Smooth muscle cell (in vitro differentiated cells): ENCODE measurements around the gene FGGY. TPM values are rescaled to one million over a fixed set of nuclear protein-coding genes. Genes with fewer than 3 reads are reported as not detected.

Experiments
- DNase-seq: peaks from one replicate; lab custom pipeline; 2025; ENCODE audit not compliant: unreplicated experiment; lab: John Stamatoyannopoulos, UW
- H2AFZ ChIP-seq: fragments of 200-600 bp; sonication (generic); 2 replicates; pipeline ENCODE4 v1.6.0; 2016; ENCODE audit warnings: antibody characterized with exemption, low read depth, mild to moderate bottlenecking
- H3F3A ChIP-seq: fragments of 200-600 bp; sonication (generic); 2 replicates; pipeline ENCODE4 v1.6.0; 2017; ENCODE audit warnings: antibody characterized with exemption, low read depth
- H3K27ac ChIP-seq: fragments of 200-600 bp; sonication (generic); 2 replicates; pipeline ENCODE4 v1.5.1; 2016; ENCODE audit warnings: low read depth, mild to moderate bottlenecking
- H3K27me3 ChIP-seq: fragments of 200-600 bp; sonication (generic); 2 replicates; pipeline ENCODE4 v1.6.1; 2016; ENCODE audit warnings: low read depth, mild to moderate bottlenecking
- H3K36me3 ChIP-seq: fragments of 200-600 bp; sonication (generic); 2 replicates; pipeline ENCODE4 v1.5.1; 2016; ENCODE audit warnings: low read depth
- H3K4me1 ChIP-seq: fragments of 200-600 bp; sonication (generic); 2 replicates; pipeline ENCODE4 v1.5.1; 2016; ENCODE audit warnings: low read depth
- H3K4me2 ChIP-seq: fragments of 200-600 bp; sonication (generic); 2 replicates; pipeline ENCODE4 v1.6.0; 2016; ENCODE audit warnings: mild to moderate bottlenecking
- H3K4me3 ChIP-seq: fragments of 200-600 bp; sonication (generic); 2 replicates; pipeline ENCODE4 v1.5.1; 2016; ENCODE audit warnings: mild to moderate bottlenecking
- H3K79me2 ChIP-seq: fragments of 200-600 bp; sonication (generic); 2 replicates; pipeline ENCODE4 v1.6.0; 2016; ENCODE audit warnings: low read depth, mild to moderate bottlenecking
- H3K9ac ChIP-seq: fragments of 200-600 bp; sonication (generic); 2 replicates; pipeline ENCODE4 v1.6.0; 2016; ENCODE audit warnings: low read depth
- H3K9me3 ChIP-seq: fragments of 200-600 bp; sonication (generic); replicated peaks from 2 replicates; pipeline ENCODE4 v1.5.1; 2016; ENCODE audit warnings: low read depth
- H4K20me1 ChIP-seq: fragments of 200-600 bp; sonication (generic); 2 replicates; pipeline ENCODE4 v1.6.0; 2016; ENCODE audit warnings: low read depth
- CTCF ChIP-seq: fragments of 200-600 bp; sonication (generic); IDR thresholded peaks from 2 replicates; pipeline ENCODE4 v1.5.1; 2017; ENCODE audit warnings: borderline replicate concordance, mild to moderate bottlenecking, antibody characterized with exemption; ENCODE audit not compliant: insufficient read depth, poor library complexity, severe bottlenecking
- WGBS: methylation state at CpG from one replicate; pipeline ENCODE4 v1.1.7; 2016; ENCODE audit warnings: low lambda C conversion rate; 5-methylcytosine and 5-hydroxymethylcytosine counted together
- polyA plus RNA-seq: library from polyadenylated mRNA; unstranded; fragments of >200 nt; fragmentation: Nextera tagmentation; extraction: Ambion mirVana; gene quantifications from 2 replicates; pipeline ENCODE4 v1.2.1, GENCODE V29; 2016
- total RNA-seq: library from RNA; depleted of rRNA; stranded (reverse); fragments of >200 nt; gene quantifications from 2 replicates; pipeline ENCODE4 v1.2.3, GENCODE V29; 2014

FGGY gene
- total and polyA plus RNA-seq, 2 experiments from 2014 or later, result 5.1 to 9.2 TPM

- no peaks in the 10 kb centered on the region for H3K4me1 ChIP-seq
- no peaks in the 10 kb centered on the region for H3K79me2 ChIP-seq
- no peak overlapping the region for H3K9ac ChIP-seq
- no peaks in the 10 kb centered on the region for H3K27me3 ChIP-seq
- H3F3A ChIP-seq, result peaks cover 7% of the 10 kb centered on the region
- H2AFZ ChIP-seq, result no peak overlapping the region
- no peak overlapping the region for H3K27ac ChIP-seq
- H3K36me3 ChIP-seq, result no peaks in the 10 kb centered on the region
- H3K9me3 ChIP-seq, result no peaks in the 10 kb centered on the region
- H3K4me2 ChIP-seq, result no peak overlapping the region
- no peak overlapping the region for H3K4me3 ChIP-seq
- WGBS, result 80% methylated on average over 1 of the region's 1 CpG
- no peak for TF ChIP-seq CTCF
- no peaks in the 10 kb centered on the region for H4K20me1 ChIP-seq
- no peak for DNase-seq
These were observed 46.6 kb downstream of the FGGY start for GRCh38 chr1:59343576-59343840.

GRCh38 chr1:59345221-59345620 is 48.3 kb downstream of the FGGY start:
- H3K27ac ChIP-seq, result no peak overlapping the region
- H3K27me3 ChIP-seq, result no peaks in the 10 kb centered on the region
- H3K9ac ChIP-seq, result no peak overlapping the region
- H3K79me2 ChIP-seq, result no peaks in the 10 kb centered on the region
- 76% methylated on average over 1 of the region's 1 CpG for WGBS
- H4K20me1 ChIP-seq, result no peaks in the 10 kb centered on the region
- TF ChIP-seq CTCF, result no peak
- no peaks in the 10 kb centered on the region for H3K9me3 ChIP-seq
- no peaks in the 10 kb centered on the region for H3K36me3 ChIP-seq
- no peak overlapping the region for H3K4me2 ChIP-seq
- no peak for DNase-seq
- no peak overlapping the region for H2AFZ ChIP-seq
- no peaks in the 10 kb centered on the region for H3K4me1 ChIP-seq
- peaks cover 7% of the 10 kb centered on the region for H3F3A ChIP-seq
- H3K4me3 ChIP-seq, result no peak overlapping the region

- Histone ChIP-seq H3F3A (peaks cover 7% of the 10 kb centered on the region), H3K27me3 (no peaks in the 10 kb centered on the region), H3K27ac (no peak overlapping the region), H3K4me3 (no peak overlapping the region), H3K4me1 (no peaks in the 10 kb centered on the region), H3K36me3 (no peaks in the 10 kb centered on the region), H3K79me2 (no peaks in the 10 kb centered on the region), H4K20me1 (no peaks in the 10 kb centered on the region), H2AFZ (no peak overlapping the region), H3K9ac (no peak overlapping the region), H3K4me2 (no peak overlapping the region), H3K9me3 (no peaks in the 10 kb centered on the region)
- no peak for TF ChIP-seq CTCF
- no peak for DNase-seq
- 78% methylated on average over 3 of the region's 3 CpGs for WGBS
These were observed 49.5 kb downstream of the FGGY start for GRCh38 chr1:59346429-59346828.

GRCh38 chr1:59349101-59349500 is 52.2 kb downstream of the FGGY start:
- Histone ChIP-seq H4K20me1 (no peaks in the 10 kb centered on the region), H3K9ac (no peak overlapping the region), H2AFZ (no peak overlapping the region), H3K36me3 (no peaks in the 10 kb centered on the region), H3K27me3 (no peaks in the 10 kb centered on the region), H3K4me3 (no peak overlapping the region), H3K4me1 (no peaks in the 10 kb centered on the region), H3F3A (no peaks in the 10 kb centered on the region), H3K9me3 (no peaks in the 10 kb centered on the region), H3K27ac (no peak overlapping the region), H3K79me2 (no peaks in the 10 kb centered on the region), H3K4me2 (no peak overlapping the region)
- no peak for TF ChIP-seq CTCF
- WGBS, result 95% methylated on average over 3 of the region's 3 CpGs
- no peak for DNase-seq
